ENCODE measurements around the gene PPFIA1.

GRCh38 chr11:70383664-70384565, 113.4 kb downstream of the PPFIA1 start:
- no peak for TF ChIP-seq CTCF (IDR thresholded peaks at IDR 0.05; ENCODE audit: control extremely low read depth in 1 of 3, insufficient read depth in 1 of 3, low read depth in 1 of 3, low read length in 3 of 3)
- no peak for TF ChIP-seq NANOG (IDR thresholded peaks at IDR 0.05; ENCODE audit: insufficient read depth, low read depth, low read length, poor library complexity, severe bottlenecking)
- no peak for TF ChIP-seq EZH2 (IDR thresholded peaks at IDR 0.05; ENCODE audit: low read depth, low read length, severe bottlenecking)
- no peak for TF ChIP-seq GABPA (IDR thresholded peaks at IDR 0.05; ENCODE audit: borderline replicate concordance, insufficient read depth, low read length)
- TF ChIP-seq SIX5 (IDR thresholded peaks at IDR 0.05; ENCODE audit: low read depth, low read length), result no peak
- TF ChIP-seq EP300 (IDR thresholded peaks at IDR 0.05; ENCODE audit: borderline replicate concordance in 1 of 2, low read depth in 2 of 2, low read length in 2 of 2), result no peak

All from H1 (cell line).